ENCODE results near the gene PEAK1.
"Not testable (repeated sequence)": the region's sequence is repeated elsewhere in the genome, so short reads cannot be mapped to it uniquely, and the experiment has no call there.

PEAK1 gene

GRCh38 chr15:77243135-77243534 is 176.8 kb downstream of the PEAK1 start:
- in situ Hi-C loops (cut with MboI; ENCODE audit: low sequenced_read_pairs): no loop called here

- in situ Hi-C loops (cut with MboI; ENCODE audit: low sequenced_read_pairs): no loop called here
Observed at GRCh38 chr15:77239882-77240608, 179.9 kb downstream of the PEAK1 start.

GRCh38 chr15:77235566-77235965 is 184.3 kb downstream of the PEAK1 start:
- in situ Hi-C loops (cut with MboI; ENCODE audit: low sequenced_read_pairs): no loop called here

- in situ Hi-C loops (cut with MboI; ENCODE audit: low sequenced_read_pairs): no loop called here
Observed at GRCh38 chr15:77228828-77229227, 191.1 kb downstream of the PEAK1 start.

GRCh38 chr15:77226652-77227051 is 193.3 kb downstream of the PEAK1 start:
- in situ Hi-C loops (cut with MboI; ENCODE audit: low sequenced_read_pairs): no loop called here

GRCh38 chr15:77225646-77226045 is 194.3 kb downstream of the PEAK1 start:
- in situ Hi-C loops (cut with MboI; ENCODE audit: low sequenced_read_pairs): no loop called here

GRCh38 chr15:77225088-77225487 is 194.8 kb downstream of the PEAK1 start:
- in situ Hi-C loops (cut with MboI; ENCODE audit: low sequenced_read_pairs): no loop called here

- in situ Hi-C loops (cut with MboI; ENCODE audit: low sequenced_read_pairs): no loop called here
Observed at GRCh38 chr15:77224352-77224751, 195.6 kb downstream of the PEAK1 start.

GRCh38 chr15:77221708-77222107 is 198.2 kb downstream of the PEAK1 start:
- in situ Hi-C loops (cut with MboI; ENCODE audit: low sequenced_read_pairs): no loop called here

GRCh38 chr15:77221174-77221573 is 198.7 kb downstream of the PEAK1 start:
- in situ Hi-C loops (cut with MboI; ENCODE audit: low sequenced_read_pairs): no loop called here

- in situ Hi-C loops (cut with MboI; ENCODE audit: low sequenced_read_pairs): no loop called here
Observed at GRCh38 chr15:77219841-77220240, 200.1 kb downstream of the PEAK1 start.

- in situ Hi-C loops (cut with MboI; ENCODE audit: low sequenced_read_pairs): no loop called here
Observed at GRCh38 chr15:77209221-77209620, 210.7 kb downstream of the PEAK1 start.

GRCh38 chr15:77208241-77208640 is 211.7 kb downstream of the PEAK1 start:
- in situ Hi-C loops (cut with MboI; ENCODE audit: low sequenced_read_pairs): no loop called here

GRCh38 chr15:77201665-77202064 is 218.2 kb downstream of the PEAK1 start:
- in situ Hi-C loops (cut with MboI; ENCODE audit: low sequenced_read_pairs): no loop called here

- in situ Hi-C loops (cut with MboI; ENCODE audit: low sequenced_read_pairs): no loop called here
Observed at GRCh38 chr15:77196381-77196780, 223.5 kb downstream of the PEAK1 start.

- in situ Hi-C loops (cut with MboI; ENCODE audit: low sequenced_read_pairs): no loop called here
Observed at GRCh38 chr15:77195586-77195985, 224.3 kb downstream of the PEAK1 start.

GRCh38 chr15:77192451-77192850 is 227.5 kb downstream of the PEAK1 start:
- in situ Hi-C loops (cut with MboI; ENCODE audit: low sequenced_read_pairs): no loop called here

GRCh38 chr15:77191230-77191834 is 228.6 kb downstream of the PEAK1 start:
- in situ Hi-C loops (cut with MboI; ENCODE audit: low sequenced_read_pairs): no loop called here

- in situ Hi-C loops (cut with MboI; ENCODE audit: low sequenced_read_pairs): no loop called here
Observed at GRCh38 chr15:77187751-77188464, 232.0 kb downstream of the PEAK1 start.

- in situ Hi-C loops (cut with MboI; ENCODE audit: low sequenced_read_pairs): no loop called here
Observed at GRCh38 chr15:77186594-77187011, 233.3 kb downstream of the PEAK1 start.

- in situ Hi-C loops (cut with MboI; ENCODE audit: low sequenced_read_pairs): no loop called here
Observed at GRCh38 chr15:77185242-77185785, 234.6 kb downstream of the PEAK1 start.

- in situ Hi-C loops (cut with MboI; ENCODE audit: low sequenced_read_pairs): not testable (repeated sequence)
Observed at GRCh38 chr15:77184352-77184751, 235.6 kb downstream of the PEAK1 start.
